Measurements from ENCODE around the gene ACOXL. TPM values are rescaled to one million over a fixed set of nuclear protein-coding genes. Genes with fewer than 3 reads are reported as not detected.

Gene ACOXL
- total and polyA plus RNA-seq, 2 experiments from 2014 or later = not detected

GRCh38 chr2:111055735-111056134, 323.4 kb downstream of the ACOXL start:
- Histone ChIP-seq H3K27ac (no peak overlapping the region), H4K20me1 (ENCODE audit: insufficient read depth) (no peaks in the 10 kb centered on the region), H2AFZ (no peak overlapping the region), H3K9ac (no peak overlapping the region), H3K36me3 (ENCODE audit: low read depth) (no peaks in the 10 kb centered on the region), H3K9me2 (ENCODE audit: insufficient read depth) (no peaks in the 10 kb centered on the region), H3K4me3 (no peak overlapping the region), H3K4me1 (ENCODE audit: insufficient read depth) (no peaks in the 10 kb centered on the region), H3K9me3 (ENCODE audit: low read depth) (no peaks in the 10 kb centered on the region), H3K4me2 (ENCODE audit: unreplicated experiment) (no peak overlapping the region), H3K79me2 (ENCODE audit: insufficient read depth) (no peaks in the 10 kb centered on the region), H3K27me3 (replicated peaks; ENCODE audit: insufficient read depth) (peaks cover 20% of the 10 kb centered on the region), H3F3A (ENCODE audit: insufficient read depth) (no peaks in the 10 kb centered on the region)
- in situ Hi-C loops (cut with MboI) = no loop called here
- 11 to 15% methylated on average over 2 of the region's 2 CpGs for WGBS, 2 experiments (ENCODE audit: low coverage in 1 of 2, low lambda C conversion rate in 2 of 2, missing lambda C conversion rate in 2 of 2)
- DNase-seq = no peak
- TF ChIP-seq EZH2 (IDR thresholded peaks at IDR 0.05; ENCODE audit: insufficient read depth, poor library complexity, severe bottlenecking) (no peak), EZH2phosphoT487 (IDR thresholded peaks at IDR 0.05; ENCODE audit: insufficient read depth, low read depth) (no peak)

DNA sequence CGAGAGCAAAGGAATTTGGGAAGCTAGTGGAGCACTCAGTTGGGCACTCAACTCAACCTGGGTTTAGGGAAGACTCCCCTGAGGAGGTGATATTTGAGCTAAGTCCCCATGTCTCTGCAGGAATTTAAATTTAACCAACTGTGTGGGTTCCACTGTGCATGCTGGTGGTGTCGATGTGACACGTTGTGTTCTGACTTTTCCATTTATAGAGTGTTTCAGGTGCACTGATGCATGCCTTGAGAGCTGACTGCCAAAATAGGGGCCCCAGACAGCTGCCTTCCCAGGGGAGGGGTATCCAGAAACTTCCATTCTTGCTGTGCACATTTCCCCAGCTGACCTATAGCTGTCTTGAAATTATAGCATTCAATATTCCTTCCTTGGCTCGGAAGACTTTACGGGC, 324.7 kb downstream of the ACOXL start:
- no peak overlapping the region for H3K4me3 ChIP-seq
- no peaks in the 10 kb centered on the region for H4K20me1 ChIP-seq (ENCODE audit: insufficient read depth)
- H3K4me1 ChIP-seq (ENCODE audit: insufficient read depth) = no peaks in the 10 kb centered on the region
- H3K9me2 ChIP-seq (ENCODE audit: insufficient read depth) = no peaks in the 10 kb centered on the region
- no peaks in the 10 kb centered on the region for H3K36me3 ChIP-seq (ENCODE audit: low read depth)
- 75 to 80% methylated on average over 5 of the region's 5 CpGs for WGBS, 2 experiments (ENCODE audit: low coverage in 1 of 2, low lambda C conversion rate in 2 of 2, missing lambda C conversion rate in 2 of 2)
- no peak overlapping the region for H3K9ac ChIP-seq
- no peak overlapping the region for H3K27ac ChIP-seq
- no peaks in the 10 kb centered on the region for H3K79me2 ChIP-seq (ENCODE audit: insufficient read depth)
- H3K27me3 ChIP-seq (replicated peaks; ENCODE audit: insufficient read depth) = peaks cover 16% of the 10 kb centered on the region
- no peak for DNase-seq
- no peaks in the 10 kb centered on the region for H3K9me3 ChIP-seq (ENCODE audit: low read depth)
- no peak overlapping the region for H3K4me2 ChIP-seq (ENCODE audit: unreplicated experiment)
- no peaks in the 10 kb centered on the region for H3F3A ChIP-seq (ENCODE audit: insufficient read depth)
- in situ Hi-C loops (cut with MboI) = no loop called here
- no peak overlapping the region for H2AFZ ChIP-seq
- TF ChIP-seq EZH2 (IDR thresholded peaks at IDR 0.05; ENCODE audit: insufficient read depth, poor library complexity, severe bottlenecking) (no peak), EZH2phosphoT487 (IDR thresholded peaks at IDR 0.05; ENCODE audit: insufficient read depth, low read depth) (no peak)

- Histone ChIP-seq H3K4me3 (no peak overlapping the region), H3K27ac (no peak overlapping the region), H3F3A (ENCODE audit: insufficient read depth) (no peaks in the 10 kb centered on the region), H4K20me1 (ENCODE audit: insufficient read depth) (no peaks in the 10 kb centered on the region), H3K4me2 (ENCODE audit: unreplicated experiment) (no peak overlapping the region), H3K4me1 (ENCODE audit: insufficient read depth) (no peaks in the 10 kb centered on the region), H3K9me2 (ENCODE audit: insufficient read depth) (no peaks in the 10 kb centered on the region), H3K27me3 (replicated peaks; ENCODE audit: insufficient read depth) (peaks cover 23% of the 10 kb centered on the region), H3K36me3 (ENCODE audit: low read depth) (no peaks in the 10 kb centered on the region), H3K9ac (no peak overlapping the region), H3K79me2 (ENCODE audit: insufficient read depth) (no peaks in the 10 kb centered on the region), H3K9me3 (ENCODE audit: low read depth) (no peaks in the 10 kb centered on the region), H2AFZ (no peak overlapping the region)
- TF ChIP-seq EZH2 (IDR thresholded peaks at IDR 0.05; ENCODE audit: insufficient read depth, poor library complexity, severe bottlenecking) (no peak), EZH2phosphoT487 (IDR thresholded peaks at IDR 0.05; ENCODE audit: insufficient read depth, low read depth) (no peak)
- no peak for DNase-seq
- in situ Hi-C loops (cut with MboI) = no loop called here
- 70 to 72% methylated on average over 9 of the region's 9 CpGs for WGBS, 2 experiments (ENCODE audit: low coverage in 1 of 2, low lambda C conversion rate in 2 of 2, missing lambda C conversion rate in 2 of 2)
Measured at GRCh38 chr2:111057721-111058120, 325.3 kb downstream of the ACOXL start.

GRCh38 chr2:111058264-111058663, 325.9 kb downstream of the ACOXL start:
- Histone ChIP-seq H3K4me1 (ENCODE audit: insufficient read depth) (no peaks in the 10 kb centered on the region), H3K9ac (no peak overlapping the region), H3K4me3 (no peak overlapping the region), H3K27ac (no peak overlapping the region), H3K79me2 (ENCODE audit: insufficient read depth) (no peaks in the 10 kb centered on the region), H3K9me3 (ENCODE audit: low read depth) (no peaks in the 10 kb centered on the region), H3K36me3 (ENCODE audit: low read depth) (no peaks in the 10 kb centered on the region), H2AFZ (no peak overlapping the region), H3F3A (ENCODE audit: insufficient read depth) (no peaks in the 10 kb centered on the region), H3K4me2 (ENCODE audit: unreplicated experiment) (no peak overlapping the region), H3K27me3 (replicated peaks; ENCODE audit: insufficient read depth) (peaks cover 28% of the 10 kb centered on the region), H3K9me2 (ENCODE audit: insufficient read depth) (no peaks in the 10 kb centered on the region), H4K20me1 (ENCODE audit: insufficient read depth) (no peaks in the 10 kb centered on the region)
- no peak for TF ChIP-seq EZH2 (IDR thresholded peaks at IDR 0.05; ENCODE audit: insufficient read depth, poor library complexity, severe bottlenecking)
- TF ChIP-seq EZH2phosphoT487 (IDR thresholded peaks at IDR 0.05; ENCODE audit: insufficient read depth, low read depth) = no peak
- WGBS, 2 experiments (ENCODE audit: low coverage in 1 of 2, low lambda C conversion rate in 2 of 2, missing lambda C conversion rate in 2 of 2) = 24 to 27% methylated on average over 5 of the region's 5 CpGs
- DNase-seq = no peak
- in situ Hi-C loops (cut with MboI) = no loop called here

DNA sequence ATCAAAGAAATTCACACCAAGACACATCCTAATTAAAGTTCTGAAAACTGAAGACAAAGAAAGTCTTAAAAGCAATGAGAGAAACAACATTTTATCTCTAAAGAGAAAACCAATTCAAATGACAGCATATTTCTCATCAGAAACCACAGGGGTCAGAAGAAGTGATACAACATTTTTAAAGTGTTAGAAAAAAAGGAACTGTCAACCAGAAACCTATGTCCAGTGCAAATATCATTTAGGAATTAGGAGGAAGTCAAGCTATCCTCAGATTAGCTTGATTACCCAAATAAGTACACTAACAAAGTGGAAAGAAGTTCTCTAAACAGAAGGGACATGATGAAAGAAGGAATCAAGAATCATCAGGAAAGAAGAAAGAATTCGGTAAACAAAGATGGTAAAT, 328.8 kb downstream of the ACOXL start:
- no peaks in the 10 kb centered on the region for H3K4me1 ChIP-seq (ENCODE audit: insufficient read depth)
- H3K9me2 ChIP-seq (ENCODE audit: insufficient read depth) = no peaks in the 10 kb centered on the region
- H3F3A ChIP-seq (ENCODE audit: insufficient read depth) = no peaks in the 10 kb centered on the region
- H3K4me2 ChIP-seq (ENCODE audit: unreplicated experiment) = no peak overlapping the region
- H3K27ac ChIP-seq = no peak overlapping the region
- H3K27me3 ChIP-seq (replicated peaks; ENCODE audit: insufficient read depth) = peaks cover 35% of the 10 kb centered on the region
- TF ChIP-seq EZH2 (IDR thresholded peaks at IDR 0.05; ENCODE audit: insufficient read depth, poor library complexity, severe bottlenecking) = no peak
- no peak for TF ChIP-seq EZH2phosphoT487 (IDR thresholded peaks at IDR 0.05; ENCODE audit: insufficient read depth, low read depth)
- DNase-seq = no peak
- no peaks in the 10 kb centered on the region for H3K9me3 ChIP-seq (ENCODE audit: low read depth)
- no peaks in the 10 kb centered on the region for H3K36me3 ChIP-seq (ENCODE audit: low read depth)
- no peak overlapping the region for H3K9ac ChIP-seq
- H2AFZ ChIP-seq = no peak overlapping the region
- no peak overlapping the region for H3K4me3 ChIP-seq
- no peaks in the 10 kb centered on the region for H4K20me1 ChIP-seq (ENCODE audit: insufficient read depth)
- in situ Hi-C loops (cut with MboI) = no loop called here
- 62 to 65% methylated on average over 1 of the region's 1 CpG for WGBS, 2 experiments (ENCODE audit: low coverage in 1 of 2, low lambda C conversion rate in 2 of 2, missing lambda C conversion rate in 2 of 2)
- no peaks in the 10 kb centered on the region for H3K79me2 ChIP-seq (ENCODE audit: insufficient read depth)
